B cell (primary cell): Measurements from ENCODE around the gene BNIP3.

Source experiments
- CTCF ChIP-seq: fragments of 200-600 bp; IDR thresholded peaks from one replicate; pipeline ENCODE4 v1.8.0; 2022; ENCODE audit warnings: antibody characterized with exemption, mild to moderate bottlenecking
- EZH2 ChIP-seq: IDR thresholded peaks from 2 replicates; pipeline ENCODE4 v1.6.1; 2012; ENCODE audit warnings: borderline replicate concordance, low read depth, mild to moderate bottlenecking, moderate library complexity, low read length; ENCODE audit not compliant: insufficient read depth, poor library complexity, severe bottlenecking

- TF ChIP-seq CTCF (no peak), EZH2 (no peak)
Measured at GRCh38 chr10:132007681-132008080, 26.0 kb upstream of the BNIP3 start.
